Body of pancreas (tissue), 4 donors: ENCODE data around the gene TRIM24.

Experiments used
- POLR2A ChIP-seq, 3 donors: fragments of 450-650 bp; IDR thresholded peaks; one replicate each; pipeline ENCODE4 v1.6.1; 2016; ENCODE audit warnings: antibody characterized with exemption in 3 of 3, mild to moderate bottlenecking in 2 of 3
- TF ChIP-seq, protein P1 (sequence below), 7 experiments: fragments of 450-650 bp in 4 of 7; fragments of 200-600 bp in 3 of 7; sonication (generic) in 3 of 7; IDR thresholded peaks; one replicate each; pipeline ENCODE4 v1.5.1; 2016 to 2019; ENCODE audit warnings: antibody characterized with exemption in 7 of 7

DNA sequence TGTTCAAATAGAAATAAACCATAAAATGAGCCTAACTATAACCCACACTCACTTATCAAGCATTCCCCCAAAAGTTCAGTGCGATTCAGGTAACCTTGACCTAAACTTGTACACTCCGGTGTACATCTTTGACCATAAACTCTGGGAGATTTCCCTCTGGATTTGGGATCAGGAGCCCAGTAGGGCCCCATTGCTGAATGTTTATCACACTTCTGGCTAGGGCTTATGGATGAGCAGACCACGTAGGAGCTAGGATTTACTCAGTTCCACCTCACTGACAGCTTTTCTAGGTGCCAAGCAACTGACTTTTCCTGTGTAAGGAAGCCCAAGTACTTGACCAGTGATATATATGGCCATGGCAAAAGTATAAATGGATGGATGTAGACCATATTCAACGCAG, 127.4 kb downstream of the TRIM24 start:
- TF ChIP-seq POLR2A (IDR thresholded peaks at IDR 0.05) = no peak
- TF ChIP-seq, protein P1, sequence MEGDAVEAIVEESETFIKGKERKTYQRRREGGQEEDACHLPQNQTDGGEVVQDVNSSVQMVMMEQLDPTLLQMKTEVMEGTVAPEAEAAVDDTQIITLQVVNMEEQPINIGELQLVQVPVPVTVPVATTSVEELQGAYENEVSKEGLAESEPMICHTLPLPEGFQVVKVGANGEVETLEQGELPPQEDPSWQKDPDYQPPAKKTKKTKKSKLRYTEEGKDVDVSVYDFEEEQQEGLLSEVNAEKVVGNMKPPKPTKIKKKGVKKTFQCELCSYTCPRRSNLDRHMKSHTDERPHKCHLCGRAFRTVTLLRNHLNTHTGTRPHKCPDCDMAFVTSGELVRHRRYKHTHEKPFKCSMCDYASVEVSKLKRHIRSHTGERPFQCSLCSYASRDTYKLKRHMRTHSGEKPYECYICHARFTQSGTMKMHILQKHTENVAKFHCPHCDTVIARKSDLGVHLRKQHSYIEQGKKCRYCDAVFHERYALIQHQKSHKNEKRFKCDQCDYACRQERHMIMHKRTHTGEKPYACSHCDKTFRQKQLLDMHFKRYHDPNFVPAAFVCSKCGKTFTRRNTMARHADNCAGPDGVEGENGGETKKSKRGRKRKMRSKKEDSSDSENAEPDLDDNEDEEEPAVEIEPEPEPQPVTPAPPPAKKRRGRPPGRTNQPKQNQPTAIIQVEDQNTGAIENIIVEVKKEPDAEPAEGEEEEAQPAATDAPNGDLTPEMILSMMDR (IDR thresholded peaks at IDR 0.05) = no peak
